Right ventricle myocardium inferior (tissue), 1 donor: Measurements from ENCODE around the gene RCBTB2. TPM values are rescaled to one million over a fixed set of nuclear protein-coding genes. Genes with fewer than 3 reads are reported as not detected.

Source experiments
- ATAC-seq: fragments of 200-7000 bp; cut with Tn5 transposase; one replicate; pipeline ENCODE4 v1.9.1; 2020; ENCODE audit warnings: mild to moderate bottlenecking, moderate library complexity
- DNase-seq: peaks from one replicate; pipeline ENCODE4 v3.0.0; 2021; ENCODE audit errors: missing footprints
- intact Hi-C: fragments of 100-400 bp; cut with DNase I; formaldehyde crosslinking; loops from one replicate; pipeline ENCODE4 v1.11.0; 2022
- total RNA-seq: library from RNA; stranded (reverse); fragmentation: NEBNext Ultra II Directional; extraction: Animal tissue kit (Norgen Biotek cat#: 25700); gene quantifications from one replicate; pipeline ENCODE4 v1.2.1, GENCODE V29; 2021
- donor health status: DM: no; HTN: yes; CAD: no; lungs with severe emphysema.

Gene RCBTB2
- total RNA-seq, 1 donor from 2014 or later = 16.4 TPM

- no peak for ATAC-seq
- intact Hi-C loops = no loop called here
- DNase-seq = no peak
Observed at GRCh38 chr13:48536621-48537250, 3.9 kb upstream of the RCBTB2 start.

GRCh38 chr13:48535766-48536165 is 2.9 kb upstream of the RCBTB2 start:
- ATAC-seq (no peak), DNase-seq (no peak)
- intact Hi-C loops = no loop called here

- intact Hi-C loops = loop anchor here (5.0 kb wide), 2 partner anchors 37 to 123 kb away; partner anchors contain the start of gene LPAR6
- ATAC-seq = no peak
- no peak for DNase-seq
Observed at GRCh38 chr13:48534911-48535501, 2.1 kb upstream of the RCBTB2 start.

DNA sequence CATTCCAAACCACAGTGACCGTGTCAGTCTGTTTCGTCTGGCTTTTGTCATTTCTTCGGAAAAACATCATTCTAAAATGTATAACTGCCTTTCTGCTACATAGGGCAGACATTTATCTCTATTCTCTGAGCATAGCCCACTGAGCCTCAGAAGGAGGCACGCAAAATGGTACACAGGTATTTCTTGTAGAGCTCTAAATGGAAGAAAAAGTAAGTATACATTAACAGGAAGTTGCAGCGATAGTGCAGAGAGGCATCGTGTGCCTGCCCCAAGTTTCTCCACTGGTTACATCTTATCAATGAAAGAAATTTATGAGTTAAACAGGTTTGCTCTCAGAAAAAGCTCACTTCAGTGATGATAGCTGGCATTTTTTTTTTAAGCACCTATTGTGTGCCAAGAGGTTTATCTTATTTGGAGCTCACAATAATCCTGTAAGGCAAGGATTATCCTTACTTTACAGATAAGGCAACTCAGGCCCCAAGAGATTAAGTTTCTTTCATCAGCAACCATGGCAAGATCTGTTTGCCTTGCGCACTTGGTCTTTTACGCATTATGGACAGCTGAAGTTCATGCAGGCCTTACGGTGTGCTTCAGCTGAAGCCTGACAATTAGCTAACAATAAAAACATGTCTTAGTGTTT is 1.2 kb upstream of the RCBTB2 start:
- no peak for DNase-seq
- ATAC-seq = no peak
- intact Hi-C loops = loop anchor here (5.0 kb wide), 2 partner anchors 38 to 122 kb away; partner anchors contain the start of gene LPAR6

DNA sequence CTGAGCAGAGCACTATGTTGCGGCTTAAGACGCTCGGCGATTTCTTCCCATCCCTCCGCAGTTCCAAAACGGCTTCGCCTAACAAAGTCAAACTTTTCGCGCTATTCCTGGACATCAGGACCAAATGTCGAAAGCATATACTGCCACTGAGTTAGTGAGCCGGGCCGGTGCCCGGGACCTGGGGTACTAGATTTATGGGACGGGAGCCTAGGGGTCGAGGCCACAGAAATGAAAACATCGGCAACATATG is 699 bp downstream of the RCBTB2 start:
- DNase-seq (no peak), ATAC-seq (peak; percentile 41)
- intact Hi-C loops = loop anchor here (1.0 to 5.0 kb wide), 3 partner anchors 10 to 120 kb away; partner anchors contain the start of gene LPAR6

- DNase-seq (no peak), ATAC-seq (no peak)
- intact Hi-C loops = loop anchor here (1.0 to 5.0 kb wide), 3 partner anchors 11 to 119 kb away; partner anchors contain the start of gene LPAR6
Observed at GRCh38 chr13:48531416-48532255, 1.2 kb downstream of the RCBTB2 start.

- no peak for ATAC-seq
- intact Hi-C loops = loop anchor here (5.0 kb wide), 2 partner anchors 41 to 119 kb away; partner anchors contain the start of gene LPAR6
- DNase-seq = no peak
Observed at GRCh38 chr13:48530833-48531232, 2.0 kb downstream of the RCBTB2 start.

GRCh38 chr13:48528720-48529119 is 4.2 kb downstream of the RCBTB2 start:
- no peak for DNase-seq
- ATAC-seq = no peak
- intact Hi-C loops = no loop called here

- no peak for ATAC-seq
- intact Hi-C loops = no loop called here
- no peak for DNase-seq
Observed at GRCh38 chr13:48527955-48528354, 4.9 kb downstream of the RCBTB2 start.

DNA sequence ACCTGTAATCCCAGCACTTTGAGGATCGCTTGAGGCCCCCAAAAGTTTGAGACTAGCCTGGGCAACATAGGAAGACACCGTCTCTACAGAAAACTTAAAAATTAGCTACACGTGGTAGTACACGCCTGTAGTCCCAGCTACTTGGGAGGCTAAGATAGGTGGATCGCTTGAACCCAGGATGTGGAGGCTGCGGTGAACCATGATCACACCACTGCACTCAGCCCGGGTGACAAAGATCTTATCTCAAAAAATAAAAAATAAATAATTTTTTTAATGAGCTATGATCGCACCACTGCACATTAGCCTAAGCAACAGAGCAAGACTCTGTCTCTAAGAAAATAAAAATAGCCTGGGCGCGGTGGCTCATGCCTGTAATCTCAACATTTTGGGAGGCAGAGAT is 6.6 kb downstream of the RCBTB2 start:
- intact Hi-C loops = no loop called here
- ATAC-seq = no peak
- DNase-seq = no peak

DNA sequence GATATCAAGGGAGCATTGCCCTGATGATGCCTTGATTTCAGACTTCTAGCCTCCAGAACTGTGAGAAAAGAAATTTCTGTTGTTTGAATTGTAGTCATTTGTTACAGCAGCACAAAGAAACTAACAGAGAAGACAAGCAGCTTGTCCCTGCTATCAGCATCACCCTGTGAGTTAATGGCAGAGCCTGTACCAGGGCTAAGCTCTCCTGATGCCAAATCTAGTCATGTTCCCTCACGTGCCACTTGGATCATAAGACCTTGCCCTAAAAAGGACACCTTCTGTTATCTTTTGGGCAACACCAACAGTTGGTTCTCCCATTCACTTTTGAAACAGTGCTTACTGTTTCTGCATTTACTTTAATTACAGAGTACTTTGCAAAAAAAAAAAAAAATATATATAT is 14.8 kb downstream of the RCBTB2 start:
- ATAC-seq (no peak), DNase-seq (no peak)
- intact Hi-C loops = no loop called here

DNA sequence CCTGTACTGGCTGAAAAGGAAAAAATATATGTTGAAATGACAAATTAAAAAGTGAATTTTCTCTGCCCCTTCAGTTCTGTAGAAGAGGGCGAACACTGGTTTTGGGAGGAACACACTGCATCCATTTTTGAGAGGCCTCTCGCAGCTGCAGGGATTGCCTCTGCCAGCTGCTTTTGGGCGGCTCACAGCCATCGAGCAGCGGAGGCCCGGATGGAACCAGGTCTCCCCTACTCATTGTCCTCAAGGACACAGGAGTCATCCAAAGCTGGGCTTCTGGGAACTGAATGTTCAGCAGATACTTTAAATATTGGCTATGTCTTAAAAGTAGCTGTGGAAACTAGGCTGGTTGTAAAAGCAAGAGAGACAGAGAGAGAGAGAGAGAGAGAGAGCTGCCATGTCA is 17.1 kb downstream of the RCBTB2 start:
- ATAC-seq (peak; percentile 42), DNase-seq (no peak)
- intact Hi-C loops = no loop called here

- DNase-seq (no peak), ATAC-seq (no peak)
- intact Hi-C loops = no loop called here
Observed at GRCh38 chr13:48514793-48515192, 18.1 kb downstream of the RCBTB2 start.

DNA sequence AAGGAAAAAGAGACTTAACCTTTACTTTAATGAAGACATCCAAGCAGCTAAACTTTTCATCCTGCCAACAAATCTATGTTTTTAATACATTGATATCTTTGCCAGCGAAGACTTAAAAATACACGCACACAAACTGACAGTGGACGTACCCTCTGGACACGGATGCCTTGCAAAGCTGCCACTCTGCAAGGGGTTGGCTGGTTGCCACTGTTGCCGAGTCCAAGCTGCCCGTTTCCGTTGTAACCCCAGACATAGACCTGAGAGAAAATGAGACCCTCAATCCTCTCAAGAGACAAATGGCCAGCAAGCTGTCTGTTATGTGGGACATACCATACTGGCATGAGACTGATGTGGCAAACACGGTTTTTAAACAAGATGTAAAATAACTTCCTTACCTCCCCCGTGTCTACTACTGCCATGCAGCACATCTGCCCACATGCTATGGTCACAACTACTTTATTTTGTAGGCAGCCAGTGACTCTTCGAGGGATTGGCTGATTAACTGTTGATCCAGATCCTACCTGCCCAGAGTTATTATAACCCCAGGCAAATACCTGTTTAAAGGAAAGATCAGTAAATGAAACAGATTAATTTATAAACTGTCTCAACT is 21.2 kb downstream of the RCBTB2 start:
- no peak for DNase-seq

DNA sequence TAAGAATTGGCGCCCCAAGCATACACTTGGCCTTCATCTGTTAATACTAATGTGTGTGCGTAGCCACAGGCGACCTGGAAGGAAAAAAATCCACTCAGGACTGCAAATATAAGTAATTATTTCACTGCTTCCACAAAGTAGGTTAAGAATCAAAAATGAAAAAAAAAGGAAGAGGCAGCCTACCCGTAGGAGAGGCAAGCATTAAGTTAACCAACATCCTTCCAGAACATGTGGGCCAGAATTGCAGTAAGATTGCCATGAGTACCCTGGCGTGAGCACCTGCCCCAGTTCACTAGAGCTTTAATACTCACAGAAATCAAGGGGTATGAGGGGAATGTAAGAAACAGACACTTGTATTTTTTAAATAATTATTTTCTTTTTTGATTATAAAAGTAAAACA is 22.2 kb downstream of the RCBTB2 start:
- DNase-seq (no peak), ATAC-seq (no peak)
- intact Hi-C loops = no loop called here

More for the DNA sequence above, 21.2 kb downstream of the RCBTB2 start:
- ATAC-seq = no peak
- intact Hi-C loops = no loop called here

GRCh38 chr13:48508011-48508410 is 24.9 kb downstream of the RCBTB2 start:
- ATAC-seq = no peak
- DNase-seq = no peak
- intact Hi-C loops = loop anchor here (5.0 kb wide), 1 partner anchor 101 kb away; no protein-coding TSS in a partner anchor

DNA sequence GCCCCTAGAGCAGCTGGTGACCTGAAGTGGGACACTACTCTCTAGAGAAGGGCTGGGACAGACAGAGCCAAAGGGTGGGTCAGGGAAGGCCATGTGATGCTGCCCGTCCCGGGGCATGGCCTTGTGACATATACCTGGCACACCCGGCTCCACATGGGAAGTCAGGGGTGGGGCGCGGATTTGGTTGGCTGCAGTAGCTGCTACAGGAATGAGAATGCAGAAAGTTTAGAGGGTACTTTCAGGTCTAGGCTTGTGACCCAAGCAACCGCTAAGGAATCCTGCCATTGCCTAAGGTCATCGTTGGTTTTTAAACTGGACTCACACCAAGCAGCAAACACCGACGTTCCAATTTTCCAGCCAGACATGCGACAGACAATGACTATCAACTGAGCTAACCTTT is 25.9 kb downstream of the RCBTB2 start:
- DNase-seq (no peak), ATAC-seq (no peak)
- intact Hi-C loops = loop anchor here (5.0 kb wide), 1 partner anchor 100 kb away; no protein-coding TSS in a partner anchor

- ATAC-seq (peak; percentile 14), DNase-seq (peak; percentile 67)
- intact Hi-C loops = loop anchor here (5.0 kb wide), 1 partner anchor 99 kb away; no protein-coding TSS in a partner anchor
Observed at GRCh38 chr13:48506092-48506701, 26.7 kb downstream of the RCBTB2 start.
